RPMI8226 (cell line): ENCODE measurements around the gene USH2A.
"Not testable (repeated sequence)": the region's sequence is repeated elsewhere in the genome, so short reads cannot be mapped to it uniquely, and the experiment has no call there.

ENCODE experiments used
- DNase-seq: peaks from one replicate; pipeline ENCODE4 v3.0.0-alpha.2; 2015

Gene USH2A

DNA sequence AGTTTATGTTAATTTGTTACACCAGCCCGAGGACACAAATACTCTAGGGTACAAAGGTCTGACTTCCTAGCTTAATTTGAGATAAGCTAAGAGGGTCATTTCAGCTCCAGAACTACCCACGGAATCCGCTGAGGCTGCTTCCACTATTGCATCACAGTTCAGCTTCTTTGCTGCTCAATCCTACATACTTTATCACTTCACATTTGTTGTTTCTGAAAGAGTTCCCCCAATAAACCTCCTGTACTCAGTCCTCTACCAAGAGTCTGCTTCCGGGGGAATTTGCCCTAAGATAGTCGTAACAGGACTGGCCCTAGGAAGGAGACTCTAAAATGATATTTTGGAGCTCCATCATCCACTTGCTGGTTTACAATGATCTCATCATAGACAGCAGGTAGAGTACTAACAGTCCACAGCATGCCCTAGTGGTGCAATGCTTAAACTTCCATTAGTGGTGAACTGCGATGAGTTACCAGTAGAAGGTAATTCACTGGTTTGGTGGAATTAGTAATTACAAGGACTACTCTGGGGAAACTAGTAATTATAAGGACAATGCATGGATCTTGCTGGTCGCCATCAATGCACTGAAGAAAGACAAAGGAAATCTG lies 229.3 kb downstream of the USH2A start:
- peak; percentile 11 for DNase-seq

DNA sequence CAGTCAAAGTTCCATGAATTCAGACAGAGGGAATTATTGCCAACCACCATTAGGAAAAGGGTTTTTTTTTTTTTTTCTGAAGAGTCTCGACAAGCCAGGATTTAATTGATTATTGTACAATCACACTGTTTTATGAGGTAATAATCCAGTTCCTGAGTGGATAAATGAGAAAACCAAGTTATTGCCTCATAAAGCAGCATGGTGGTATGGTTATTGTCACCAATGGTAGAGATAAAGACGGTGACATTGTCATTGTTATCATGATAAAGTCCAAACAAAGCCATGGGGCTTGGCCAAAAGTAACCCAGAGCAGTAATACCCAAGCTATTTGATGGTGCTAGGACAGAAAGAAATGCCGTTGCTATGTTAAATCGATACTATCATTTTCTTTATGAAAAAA lies 232.8 kb downstream of the USH2A start:
- no peak for DNase-seq

DNA sequence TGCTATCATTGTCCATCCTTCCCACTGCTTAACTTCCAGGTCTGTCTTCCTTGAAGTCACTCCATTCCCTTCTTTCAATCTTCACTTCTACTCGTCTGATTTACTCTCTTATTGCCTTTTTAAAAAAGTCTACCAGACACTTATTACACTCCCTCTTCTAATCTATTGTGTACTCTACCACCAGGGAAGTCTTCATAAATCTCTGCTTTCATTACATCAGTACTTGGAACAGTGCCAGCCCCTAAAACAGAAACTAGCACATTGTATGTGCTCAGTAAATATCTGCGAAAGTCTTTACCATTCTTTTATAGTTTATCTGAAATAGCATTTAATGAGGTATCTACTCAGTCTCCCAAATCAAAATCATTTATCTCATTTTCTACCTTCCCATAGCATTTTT lies 236.4 kb downstream of the USH2A start:
- DNase-seq: peak; percentile 21

DNA sequence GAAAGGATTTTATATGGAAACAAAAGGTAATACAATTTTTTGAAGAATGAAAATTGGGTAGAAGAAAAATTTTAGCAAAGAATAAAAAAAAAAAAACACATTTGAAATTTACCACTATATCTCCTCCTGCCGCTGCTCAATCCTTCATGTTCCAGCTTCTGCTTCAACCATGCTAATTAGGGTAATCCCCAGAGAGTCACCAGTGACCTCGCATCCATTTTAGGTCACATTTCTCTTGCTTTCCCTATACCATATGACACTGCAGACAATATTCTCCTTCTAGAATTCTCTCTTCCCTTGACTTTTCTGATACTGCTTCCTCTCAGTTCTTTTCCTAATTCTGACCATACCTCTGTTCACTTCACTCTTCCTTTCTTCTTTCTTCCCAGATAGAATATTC lies 237.1 kb downstream of the USH2A start:
- DNase-seq: no peak

DNA sequence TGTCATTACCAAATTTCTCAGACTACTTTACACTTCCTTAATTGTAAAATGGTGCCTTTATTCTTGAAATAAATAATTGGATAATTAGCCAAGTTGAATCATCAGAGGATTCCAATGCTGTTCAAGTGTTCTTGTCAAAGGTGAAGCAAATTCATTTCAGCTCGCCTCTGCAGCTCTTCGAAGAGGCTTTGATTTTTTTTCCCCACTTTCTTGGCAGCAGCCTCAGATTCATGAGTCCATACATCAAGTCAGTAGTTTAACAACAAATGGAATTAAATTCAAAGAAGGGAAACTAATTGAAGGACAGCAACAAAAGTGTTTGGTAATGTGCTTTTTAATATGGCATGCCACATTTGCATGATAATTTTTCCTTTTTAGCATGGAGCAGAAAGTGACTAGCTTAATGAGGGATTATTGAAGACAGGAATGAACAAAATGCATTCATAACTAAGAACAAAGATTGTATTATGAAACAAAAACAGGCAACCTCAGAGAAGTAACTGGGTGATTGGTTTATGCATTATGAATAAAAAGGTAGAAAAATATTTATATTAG lies 239.0 kb downstream of the USH2A start:
- no peak for DNase-seq

DNA sequence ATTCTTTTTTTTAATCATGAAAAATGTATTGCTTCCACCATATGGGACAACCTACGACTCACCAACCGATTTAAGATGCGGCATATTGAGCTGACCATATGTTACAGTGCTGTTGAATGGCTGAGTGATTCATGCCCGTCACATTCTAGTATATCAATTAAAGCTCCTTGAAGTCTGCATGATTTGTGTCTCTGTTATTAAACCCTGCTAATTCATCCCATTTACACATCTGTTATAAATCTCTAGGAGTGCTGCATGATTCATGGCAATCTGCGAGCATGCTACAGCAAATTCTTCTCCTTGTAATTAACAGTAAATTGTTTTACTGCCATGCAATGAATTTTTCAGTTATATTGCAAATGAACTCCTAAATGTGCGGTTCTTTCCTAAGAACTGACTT lies 239.8 kb downstream of the USH2A start:
- DNase-seq: no peak

DNA sequence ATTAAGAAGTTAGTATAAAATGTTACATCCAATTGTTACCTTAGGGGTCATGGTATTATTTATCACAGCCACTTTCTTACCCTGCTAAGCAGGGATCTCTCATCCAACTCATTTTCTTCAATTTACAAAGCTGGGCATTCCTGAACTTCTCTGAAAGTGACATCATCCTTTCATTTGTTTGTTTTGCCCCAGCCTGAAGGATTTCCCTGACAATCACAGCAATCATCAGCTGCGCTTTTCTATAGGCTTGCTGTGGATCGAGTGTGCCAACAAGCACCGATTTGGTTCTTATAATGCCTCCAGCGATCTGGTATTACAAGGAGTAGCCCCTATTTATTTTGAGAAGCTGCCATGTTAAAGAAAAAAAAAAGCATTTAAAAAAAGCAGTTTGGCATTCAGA lies 240.2 kb downstream of the USH2A start:
- DNase-seq: no peak

DNA sequence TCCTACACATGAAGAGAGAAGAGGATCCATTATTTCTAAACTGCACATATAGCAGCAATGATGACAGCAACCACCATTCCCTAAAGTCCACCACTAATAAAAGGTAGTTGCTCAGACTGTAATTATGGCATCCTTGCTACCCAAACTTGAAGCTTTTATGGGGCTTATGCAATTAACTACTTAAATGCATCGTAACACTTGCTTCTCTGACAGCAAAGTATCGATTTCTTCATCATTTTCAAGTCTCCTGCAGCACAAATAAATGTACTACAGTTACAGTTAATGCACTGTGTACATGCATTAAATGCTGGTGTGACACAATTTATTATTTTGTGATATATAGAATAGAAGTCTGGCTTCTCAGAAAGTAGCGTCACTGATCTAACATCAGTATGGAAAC lies 241.7 kb downstream of the USH2A start:
- no peak for DNase-seq

DNA sequence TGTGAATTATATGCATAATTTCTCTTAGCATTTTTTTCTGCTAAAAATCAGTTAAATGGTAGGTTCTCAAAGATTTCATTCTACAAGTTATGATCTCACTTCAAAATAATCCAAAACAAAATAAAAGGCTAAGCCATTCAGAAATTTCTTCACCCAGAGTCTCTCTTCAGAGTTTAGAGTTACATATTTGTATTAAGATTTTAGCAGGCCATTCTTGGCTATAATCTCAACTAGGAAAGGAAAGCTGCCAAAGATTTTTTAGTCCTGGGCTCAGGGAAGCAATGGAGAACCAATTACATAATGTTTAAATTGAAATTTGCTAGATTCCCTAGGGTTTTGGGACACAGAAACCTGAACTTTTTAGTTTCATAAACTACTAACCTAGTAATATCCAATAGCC lies 245.0 kb downstream of the USH2A start:
- DNase-seq: no peak

DNA sequence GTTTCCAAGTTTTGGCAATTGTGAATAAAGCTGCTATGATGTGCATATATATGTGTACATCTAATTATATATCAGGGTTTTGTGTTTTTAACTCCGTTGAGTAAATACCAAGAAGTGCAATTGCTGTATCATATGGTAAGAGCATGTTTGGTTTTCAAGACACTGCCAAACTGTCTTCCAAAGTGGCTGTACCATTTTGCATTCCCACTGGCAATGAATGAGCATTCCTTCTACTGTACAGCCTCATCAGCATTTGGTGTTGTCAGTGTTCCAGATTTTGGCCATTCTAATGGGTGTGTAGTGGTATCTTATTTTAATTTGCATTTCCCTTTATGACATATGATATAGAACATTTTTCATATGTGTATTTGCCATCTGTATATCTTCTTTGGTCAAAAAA lies 246.3 kb downstream of the USH2A start:
- no peak for DNase-seq

DNA sequence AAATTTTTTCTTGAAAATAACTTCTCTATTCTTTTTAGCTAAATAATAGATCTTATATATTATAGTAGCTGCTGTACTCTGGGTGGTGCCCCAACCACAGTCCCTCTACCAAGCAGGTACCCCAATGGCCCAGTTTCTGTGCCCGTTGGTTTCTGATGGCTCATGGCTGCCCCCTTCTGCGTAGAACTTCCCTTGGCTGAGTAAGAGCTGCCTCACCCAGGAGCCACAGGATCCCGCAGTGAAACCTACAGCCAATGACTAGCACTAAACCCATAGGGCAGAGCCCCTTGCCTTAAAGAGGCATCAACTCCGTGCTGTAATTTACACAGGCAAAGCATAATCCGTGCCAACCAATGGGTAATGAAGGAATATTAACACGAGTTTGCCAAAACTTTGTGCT lies 247.5 kb downstream of the USH2A start:
- no peak for DNase-seq

DNA sequence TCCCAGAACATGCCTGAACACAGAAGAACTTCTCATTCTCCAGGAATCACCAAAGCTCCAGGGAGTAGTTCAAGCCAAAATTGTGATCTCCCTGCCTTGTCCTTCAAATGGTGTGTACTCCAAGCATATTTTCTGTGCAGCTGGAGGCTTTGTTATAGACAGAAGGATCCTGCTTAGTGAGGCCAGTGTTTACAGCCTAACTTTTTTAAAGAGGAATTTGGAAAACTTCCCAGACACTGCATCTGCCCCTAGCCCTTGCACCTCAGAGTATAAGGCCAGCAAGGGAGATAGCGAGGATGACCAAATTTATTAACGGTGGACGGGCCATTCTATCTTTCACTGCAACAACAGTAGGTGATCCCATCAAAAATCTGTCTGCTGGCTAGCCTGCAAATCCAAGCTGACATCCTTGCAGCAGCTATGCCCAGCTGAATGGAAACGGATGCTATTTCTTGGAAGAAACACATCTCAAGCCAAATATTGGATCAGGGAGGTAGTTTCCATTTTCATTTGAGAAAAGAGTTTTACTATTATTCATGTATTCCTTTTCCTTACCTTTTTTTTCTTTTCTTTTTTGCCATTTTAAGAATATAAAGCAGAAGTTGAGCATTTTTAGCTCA lies 249.8 kb downstream of the USH2A start:
- no peak for DNase-seq

DNA sequence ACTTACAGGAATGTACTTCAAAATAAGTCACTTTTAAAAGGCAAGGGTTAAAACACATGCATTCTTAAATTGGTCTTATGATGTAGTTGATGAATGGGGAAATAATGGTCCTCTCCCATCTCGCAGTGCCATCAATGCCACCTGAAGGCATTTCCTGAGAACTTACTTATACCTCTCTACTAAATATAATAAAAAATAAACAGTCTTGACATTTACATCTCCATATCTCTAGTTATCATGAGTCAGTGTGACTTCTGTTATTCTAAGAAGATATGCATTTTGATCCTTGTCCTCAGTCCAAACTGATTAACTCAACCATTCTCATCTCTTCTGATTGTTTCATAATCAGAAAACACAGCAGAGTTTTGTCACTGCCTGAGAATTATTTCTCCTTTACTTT lies 253.9 kb downstream of the USH2A start:
- no peak for DNase-seq

DNA sequence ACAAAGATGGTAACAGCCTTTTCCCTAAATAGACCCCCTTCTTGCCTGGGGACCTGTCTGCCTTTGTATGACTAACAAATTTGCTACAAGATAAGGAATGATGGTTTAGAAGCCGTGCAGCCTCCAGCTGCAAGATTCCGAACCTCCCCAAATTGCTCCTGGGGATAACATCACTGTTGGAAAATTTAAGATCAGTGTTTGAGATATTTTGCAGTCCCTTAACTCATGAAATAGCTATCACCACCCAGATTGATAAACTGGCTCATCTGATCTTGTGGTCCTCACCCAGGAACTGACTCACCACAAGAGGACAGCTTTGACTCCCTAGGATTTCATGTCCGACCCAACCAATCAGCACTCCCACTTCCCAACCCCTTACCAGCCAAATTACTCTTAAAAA lies 254.7 kb downstream of the USH2A start:
- no peak for DNase-seq

DNA sequence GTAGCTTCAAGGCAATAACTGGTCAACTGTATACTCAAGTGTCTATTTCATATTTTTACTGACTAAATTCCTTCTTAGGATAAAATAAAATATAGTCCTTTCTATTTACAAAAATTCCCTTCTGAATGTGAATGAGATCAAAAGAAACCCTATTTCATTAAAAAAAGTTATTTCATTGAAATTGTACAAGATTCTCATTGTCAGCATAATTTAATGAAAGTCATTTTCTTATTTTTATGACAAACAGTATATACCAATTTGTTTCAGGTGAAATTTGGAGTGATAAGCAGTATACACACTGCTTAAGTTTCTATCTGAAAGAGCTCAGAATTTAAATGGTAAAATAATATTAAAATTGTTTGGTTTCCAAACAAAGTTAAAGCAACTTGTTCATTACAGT lies 269.2 kb downstream of the USH2A start:
- DNase-seq: no peak

DNA sequence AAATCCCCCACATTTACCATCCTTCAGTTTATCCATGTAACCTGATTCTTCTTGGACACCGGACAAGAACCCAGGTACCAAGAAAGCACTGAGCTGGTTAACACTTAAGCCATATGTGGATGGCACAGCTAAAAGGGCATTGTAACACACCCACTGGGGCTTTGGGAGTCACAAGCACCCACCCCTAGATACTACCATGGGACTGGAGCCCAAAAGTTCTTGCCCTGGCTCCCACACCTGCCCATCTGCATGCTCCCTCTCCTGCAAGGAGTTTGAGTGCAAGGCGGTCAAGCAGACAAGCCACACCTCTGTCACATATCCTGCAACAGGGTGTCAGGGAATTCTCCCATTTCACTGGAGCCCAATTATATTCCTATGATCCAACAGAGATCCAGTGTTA lies 270.1 kb downstream of the USH2A start:
- no peak for DNase-seq

DNA sequence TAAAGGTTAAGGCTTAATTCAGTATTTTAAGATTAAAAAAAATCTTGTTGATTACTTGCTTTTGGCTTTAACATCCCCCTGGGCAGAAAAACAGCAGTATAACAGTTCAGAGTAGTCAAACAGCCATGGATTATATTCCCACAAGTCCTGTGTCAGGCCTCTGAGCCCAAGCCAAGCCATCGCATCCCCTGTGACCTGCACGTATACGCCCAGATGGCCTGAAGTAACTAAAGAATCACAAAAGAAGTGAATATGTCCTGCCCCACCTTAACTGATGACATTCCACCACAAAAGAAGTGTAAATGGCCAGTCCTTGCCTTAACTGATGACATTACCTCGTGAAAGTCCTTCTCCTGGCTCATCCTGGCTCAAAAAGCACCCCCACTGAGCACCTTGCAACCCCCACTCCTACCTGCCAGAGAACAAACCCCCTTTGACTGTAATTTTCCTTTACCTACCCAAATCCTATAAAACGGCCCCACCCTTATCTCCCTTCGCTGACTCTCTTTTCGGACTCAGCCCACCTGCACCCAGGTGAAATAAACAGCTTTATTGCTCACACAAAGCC lies 277.7 kb downstream of the USH2A start:
- not testable (repeated sequence) for DNase-seq

DNA sequence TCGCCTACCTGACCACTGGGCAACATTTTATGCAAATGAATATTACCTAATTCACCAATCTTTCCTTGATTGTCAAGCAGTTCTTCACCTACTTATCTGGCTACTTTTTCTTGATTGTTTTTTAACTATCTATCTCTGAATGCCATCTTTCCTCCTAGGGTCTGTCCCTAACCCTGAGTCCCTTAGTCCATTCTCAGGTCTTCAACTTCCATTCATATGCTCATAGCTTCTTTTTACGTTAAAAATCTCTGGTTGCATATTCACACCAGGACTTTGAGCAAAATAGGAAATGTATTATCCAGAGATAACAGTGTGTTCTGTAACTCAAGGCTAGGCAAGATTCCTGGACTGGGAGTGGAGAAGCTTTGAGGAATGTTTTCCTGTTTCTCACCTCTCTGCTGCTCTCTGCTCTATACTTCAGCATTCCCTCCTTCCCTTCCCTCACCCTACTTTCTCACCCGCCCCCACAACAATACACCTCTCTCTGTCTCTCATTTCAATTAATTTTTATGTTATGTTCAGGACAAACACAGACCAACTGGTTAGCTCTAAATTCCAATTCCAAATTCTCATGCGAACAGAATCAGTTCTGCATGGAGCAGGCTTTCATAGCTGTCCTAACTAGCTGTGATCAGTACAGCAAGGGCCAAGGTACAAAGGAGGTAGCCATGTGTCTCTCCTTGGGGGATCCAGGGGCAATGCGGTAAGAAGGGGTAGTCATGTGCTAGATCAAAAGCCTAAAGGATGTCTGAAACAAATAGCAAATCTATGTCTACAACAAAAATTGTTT lies 278.4 kb downstream of the USH2A start:
- DNase-seq: no peak

DNA sequence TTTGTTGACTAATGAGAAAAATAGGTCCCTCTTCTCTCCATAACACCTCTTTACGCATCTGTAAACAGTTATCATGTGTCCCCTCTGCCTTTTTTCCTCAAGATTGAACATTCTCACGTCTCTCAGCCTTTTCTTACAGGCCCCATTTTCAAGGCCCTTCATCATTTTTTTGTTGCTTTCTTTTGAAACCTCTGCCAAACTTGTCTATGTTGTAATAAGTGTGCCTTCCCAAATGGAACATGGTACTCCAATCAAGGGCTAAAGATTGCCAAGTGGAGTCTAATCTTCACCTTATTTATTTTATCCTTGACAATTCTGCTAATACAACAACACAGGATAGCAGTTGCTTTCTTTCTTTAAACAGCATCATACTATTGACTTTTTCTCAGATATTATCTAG lies 280.3 kb downstream of the USH2A start:
- DNase-seq: no peak

DNA sequence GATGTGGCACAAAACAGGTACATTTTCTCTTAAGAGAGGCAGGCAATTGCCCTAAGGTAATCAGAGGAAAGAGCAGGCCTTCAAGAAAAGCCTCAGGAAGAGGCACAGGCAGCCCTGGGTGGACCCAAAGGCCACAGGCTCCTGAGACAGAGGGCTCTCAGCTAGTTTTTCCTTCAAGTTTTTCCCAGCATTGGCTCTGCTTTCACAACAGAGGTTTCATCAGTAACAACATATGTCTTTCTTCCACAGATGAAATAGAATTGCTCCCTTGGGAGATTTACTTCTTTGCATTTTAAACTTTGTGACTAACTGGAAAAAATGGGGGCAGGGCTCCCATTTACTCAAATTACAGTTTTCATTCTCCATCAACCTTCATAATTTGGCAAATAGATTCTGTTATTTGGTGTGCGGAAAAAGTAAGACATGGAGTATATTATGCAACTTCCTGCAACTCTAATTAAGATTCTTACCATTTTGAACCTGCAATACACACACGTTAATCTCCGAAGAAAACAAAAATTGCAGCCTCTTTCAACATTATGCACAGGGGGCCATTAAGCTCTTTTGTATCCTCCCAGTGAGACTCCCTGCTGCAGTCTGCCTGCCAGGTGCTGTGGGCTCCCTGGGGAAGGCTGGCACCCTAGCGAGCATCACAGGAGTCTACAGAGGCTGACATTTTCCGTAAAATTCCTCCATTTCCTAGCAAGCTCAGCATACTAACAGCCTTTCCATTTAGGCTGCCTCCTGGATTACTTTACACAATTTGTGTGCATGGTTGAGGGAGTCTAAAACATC lies 282.3 kb downstream of the USH2A start:
- DNase-seq: no peak

DNA sequence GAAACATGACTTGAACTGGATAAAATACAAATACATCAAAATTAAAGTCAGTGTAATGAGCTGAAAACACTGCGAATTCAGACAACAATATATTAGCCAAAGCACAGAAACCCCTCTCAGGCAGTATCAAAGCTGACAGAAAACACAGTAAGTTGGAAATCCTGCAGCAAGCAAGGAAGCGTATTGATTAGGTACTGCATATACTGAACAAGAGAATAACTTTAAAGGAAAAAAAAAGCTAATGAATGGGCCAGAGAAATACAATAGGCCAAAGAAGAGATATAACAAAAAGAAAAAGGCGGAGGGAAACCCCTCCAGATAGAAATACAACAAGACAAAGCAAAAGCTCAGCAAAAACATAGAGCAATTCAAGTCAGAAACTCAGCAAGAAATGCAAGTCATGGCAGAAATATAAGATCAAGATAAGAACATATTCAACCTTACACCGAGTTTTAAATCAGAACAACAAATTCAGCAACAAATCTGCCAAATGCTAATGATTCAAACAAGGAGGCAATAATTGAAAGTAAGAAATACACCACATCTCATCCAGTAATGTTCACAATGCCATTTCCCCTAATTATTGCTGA lies 299.0 kb downstream of the USH2A start:
- DNase-seq: no peak

DNA sequence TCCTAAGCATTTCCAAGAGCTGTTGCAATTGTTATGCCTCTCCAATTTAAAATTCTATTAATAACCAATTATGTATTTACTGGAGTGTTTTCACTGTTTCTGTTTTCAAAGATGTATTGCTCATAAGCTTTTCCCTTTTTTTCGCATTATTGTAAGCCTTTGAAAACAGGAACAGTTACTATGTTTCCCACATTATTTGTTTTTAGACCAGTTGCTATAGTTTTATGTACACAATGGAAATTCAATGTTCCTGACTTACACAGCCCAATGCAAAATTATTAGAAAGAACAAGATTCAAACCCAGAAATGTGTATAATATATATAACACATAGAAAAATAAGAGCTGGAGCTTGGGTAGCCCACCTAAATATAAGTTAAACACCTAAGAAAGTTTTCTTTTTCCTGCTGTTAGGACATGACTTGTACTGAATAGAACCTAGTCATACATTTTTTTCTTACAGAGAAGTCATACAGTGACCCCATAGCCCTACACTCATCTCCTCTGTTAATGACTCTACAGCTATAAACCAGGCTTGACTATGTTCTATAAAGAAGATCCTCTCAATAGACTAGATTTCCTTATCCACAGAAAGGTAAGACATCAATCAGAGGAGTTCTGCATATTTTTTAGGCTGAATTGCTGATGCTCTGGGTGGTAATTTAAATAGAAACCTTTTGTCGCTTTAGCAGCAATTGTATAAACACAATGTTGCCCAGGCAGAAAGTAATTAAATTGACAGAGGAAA lies 299.6 kb downstream of the USH2A start:
- no peak for DNase-seq
